ENCODE data around the gene KRT13. TPM values are rescaled to one million over a fixed set of nuclear protein-coding genes. Genes with fewer than 3 reads are reported as not detected.

KRT13 gene
- total and polyA plus RNA-seq, 2 experiments from 2014 or later, result not detected

GRCh38 chr17:41511716-41512115 is 6.3 kb upstream of the KRT13 start:
- Mint-ChIP-seq H3K27me3 (ENCODE audit: insufficient read depth, low read depth, poor library complexity) (peaks cover 18% of the 10 kb centered on the region), H3K27ac (no peak overlapping the region), H3K36me3 (ENCODE audit: low read depth) (no peaks in the 10 kb centered on the region), H3K4me1 (peaks cover 28% of the 10 kb centered on the region), H3K4me3 (no peak overlapping the region), H3K9me3 (no peaks in the 10 kb centered on the region)
- Histone ChIP-seq H3K27me3 (ENCODE audit: insufficient read depth) (no peaks in the 10 kb centered on the region), H3K4me3 (no peak overlapping the region), H3F3A (replicated peaks; ENCODE audit: low read depth) (no peaks in the 10 kb centered on the region), H3K27ac (ENCODE audit: low read depth) (no peak overlapping the region), H3K79me2 (replicated peaks; ENCODE audit: insufficient read depth) (no peaks in the 10 kb centered on the region), H4K20me1 (replicated peaks; ENCODE audit: insufficient read depth) (no peaks in the 10 kb centered on the region), H3K4me1 (ENCODE audit: insufficient read depth) (peaks cover 7% of the 10 kb centered on the region), H3K36me3 (ENCODE audit: insufficient read depth) (no peaks in the 10 kb centered on the region), H3K9me2 (ENCODE audit: insufficient read depth) (no peaks in the 10 kb centered on the region), H2AFZ (no peak overlapping the region), H3K4me2 (no peak overlapping the region)
- no peak for TF ChIP-seq EZH2 (IDR thresholded peaks at IDR 0.05; ENCODE audit: low read depth, unreplicated experiment)
- TF ChIP-seq ZNF462 (CRISPR knock-in tag; IDR thresholded peaks at IDR 0.05), result no peak
- no peak for TF ChIP-seq ZNF114 (CRISPR knock-in tag; IDR thresholded peaks at IDR 0.05)
- no peak for TF ChIP-seq REST (IDR thresholded peaks at IDR 0.05; ENCODE audit: unreplicated experiment)
- TF ChIP-seq EZH2phosphoT487 (IDR thresholded peaks at IDR 0.05; ENCODE audit: unreplicated experiment), result no peak
- no peak for TF ChIP-seq ZNF331 (CRISPR knock-in tag; IDR thresholded peaks at IDR 0.05; ENCODE audit: low read depth)
- no peak for TF ChIP-seq NANOG (IDR thresholded peaks at IDR 0.05; ENCODE audit: borderline replicate concordance)
- no peak for ATAC-seq
- DNase-seq (ENCODE audit: low spot score), result no peak
